Umbilical cord (tissue), 2 donors: Measurements from ENCODE around the gene MT1X. TPM values are rescaled to one million over a fixed set of nuclear protein-coding genes. Genes with fewer than 3 reads are reported as not detected.
"Not testable (repeated sequence)": the region's sequence is repeated elsewhere in the genome, so short reads cannot be mapped to it uniquely, and the experiment has no call there.

Experiments used
- DNase-seq: peaks from one replicate; pipeline ENCODE4 v3.0.0-alpha.2; 2015; ENCODE audit warnings: low spot score
- total RNA-seq: library from RNA; depleted of rRNA; stranded (reverse); fragments of >200 nt; gene quantifications from one replicate; pipeline ENCODE4 v1.2.3, GENCODE V29; 2014; ENCODE audit warnings: low replicate concordance; ENCODE audit not compliant: insufficient read depth

The MT1X gene
- total RNA-seq, 1 donor from 2014 or later = 2.9 TPM

- DNase-seq = no peak
Observed at GRCh38 chr16:56710181-56710737, 28.0 kb downstream of the MT1X start.

GRCh38 chr16:56711862-56712261, 29.6 kb downstream of the MT1X start:
- no peak for DNase-seq

GRCh38 chr16:56713794-56714193, 31.5 kb downstream of the MT1X start:
- no peak for DNase-seq

GRCh38 chr16:56715126-56715525, 32.9 kb downstream of the MT1X start:
- DNase-seq = no peak

GRCh38 chr16:56716761-56717160, 34.5 kb downstream of the MT1X start:
- no peak for DNase-seq

GRCh38 chr16:56717532-56717931, 35.3 kb downstream of the MT1X start:
- DNase-seq = not testable (repeated sequence)

GRCh38 chr16:56722200-56722842, 40.1 kb downstream of the MT1X start:
- DNase-seq = no peak

- no peak for DNase-seq
Observed at GRCh38 chr16:56724191-56724590, 41.9 kb downstream of the MT1X start.

GRCh38 chr16:56726283-56726682, 44.0 kb downstream of the MT1X start:
- no peak for DNase-seq

- DNase-seq = no peak
Observed at GRCh38 chr16:56726926-56727325, 44.7 kb downstream of the MT1X start.

GRCh38 chr16:56728027-56728426, 45.8 kb downstream of the MT1X start:
- DNase-seq = no peak

- no peak for DNase-seq
Observed at GRCh38 chr16:56728980-56729734, 46.9 kb downstream of the MT1X start.

GRCh38 chr16:56729735-56730662, 47.7 kb downstream of the MT1X start, which contains the start of gene NUP93:
NUP93 (plus strand) TSS chr16:56730129; CDS start chr16:56748248, 18,119 bp downstream.
- DNase-seq = peak; percentile 95

GRCh38 chr16:56732366-56732765, 50.1 kb downstream of the MT1X start:
- no peak for DNase-seq

GRCh38 chr16:56732832-56733231, 50.6 kb downstream of the MT1X start:
- DNase-seq = no peak

Other genes with a start within 250 kb of the MT1X start
- gene NUDT21, start 231.1 kb upstream of the MT1X start, total RNA-seq = 68.4 TPM
- gene OGFOD1, start 230.9 kb upstream of the MT1X start, total RNA-seq = 10.6 TPM
- 52.7 TPM for gene BBS2, start 162.4 kb upstream of the MT1X start, total RNA-seq
- not detected for gene MT4, start 117.4 kb upstream of the MT1X start, total RNA-seq
- not detected for gene MT3, start 92.9 kb upstream of the MT1X start, total RNA-seq
- gene MT2A, start 73.9 kb upstream of the MT1X start, total RNA-seq = 12.0 TPM
- 47.4 TPM for gene MT1E, start 56.7 kb upstream of the MT1X start, total RNA-seq
- gene MT1M, start 49.8 kb upstream of the MT1X start, total RNA-seq = not detected
- gene MT1A, start 43.8 kb upstream of the MT1X start, total RNA-seq = not detected
- not detected for gene MT1B, start 30.6 kb upstream of the MT1X start, total RNA-seq
- 6.5 TPM for gene MT1F, start 24.5 kb upstream of the MT1X start, total RNA-seq
- not detected for gene MT1G, start 14.4 kb upstream of the MT1X start, total RNA-seq
- gene MT1H, start 12.7 kb upstream of the MT1X start, total RNA-seq = 13.0 TPM
- gene NUP93, start 47.7 kb downstream of the MT1X start, total RNA-seq = 29.9 TPM
- gene SLC12A3, start 182.7 kb downstream of the MT1X start, total RNA-seq = 0.96 TPM
- 81.6 TPM for gene HERPUD1, start 249.7 kb downstream of the MT1X start, total RNA-seq